Uterus (tissue), 4 donors: ENCODE measurements around the gene TMEM242. TPM values are rescaled to one million over a fixed set of nuclear protein-coding genes. Genes with fewer than 3 reads are reported as not detected.

Experiments used
- DNase-seq, 2 donors: peaks; one replicate each; pipeline ENCODE4 v3.0.0-alpha.2; 2019 to 2020
- H3K27ac ChIP-seq, 2 donors: fragments of 200-600 bp; sonication (generic); 1 replicate in 1 of 2; 2 replicates in 1 of 2; pipeline ENCODE4 v1.5.1; 2016 to 2018
- H3K27me3 ChIP-seq, 2 donors: fragments of 200-600 bp; sonication (generic); one replicate each; pipeline ENCODE4 v1.5.1; 2018 to 2019; ENCODE audit warnings: control low read depth in 1 of 2
- H3K36me3 ChIP-seq, 2 donors: fragments of 200-600 bp; sonication (generic); one replicate each; pipeline ENCODE4 v1.5.1; 2019; ENCODE audit warnings: control low read depth in 1 of 2
- H3K4me1 ChIP-seq, 2 donors: fragments of 200-600 bp; sonication (generic); one replicate each; pipeline ENCODE4 v1.5.1; 2018 to 2019; ENCODE audit warnings: control low read depth in 1 of 2
- H3K4me3 ChIP-seq, 2 donors: fragments of 200-600 bp; sonication (generic); 1 replicate in 1 of 2; 2 replicates in 1 of 2; pipeline ENCODE4 v1.5.1; 2018 to 2019; ENCODE audit warnings: mild to moderate bottlenecking in 1 of 2
- H3K9me3 ChIP-seq, 2 donors: fragments of 200-600 bp; sonication (generic); one replicate each; pipeline ENCODE4 v1.5.1; 2019; ENCODE audit warnings: control low read depth in 1 of 2
- CTCF ChIP-seq, 4 experiments: fragments of 200-600 bp in 2 of 4; fragments of 450-650 bp in 2 of 4; sonication (generic) in 2 of 4; IDR thresholded peaks; one replicate each; pipeline ENCODE4 v1.5.1; 2016 to 2019; ENCODE audit warnings: antibody characterized with exemption in 4 of 4, mild to moderate bottlenecking in 2 of 4, moderate library complexity in 1 of 4
- POLR2A ChIP-seq, 2 donors: fragments of 450-650 bp; IDR thresholded peaks; one replicate each; pipeline ENCODE4 v1.6.1; 2016; ENCODE audit warnings: antibody characterized with exemption in 2 of 2, mild to moderate bottlenecking in 1 of 2, moderate library complexity in 1 of 2
- intact Hi-C: fragments of 100-400 bp; cut with DNase I; formaldehyde crosslinking; loops from one replicate; pipeline ENCODE4 v1.15.1; 2023; ENCODE audit warnings: low total_unique reads
- total RNA-seq, 4 donors: library from RNA; depleted of rRNA in 3 of 4; stranded (reverse); fragments of >200 nt in 3 of 4; gene quantifications; one replicate each; pipeline versions ENCODE4 v1.1.0 to v1.2.4, GENCODE V29; 2014 to 2023
- donor health status: DM: yes; HTN: yes; CAD: no.

Gene TMEM242
- total RNA-seq, 4 donors from 2014 or later: 3.3 to 14.2 (median 11.8) TPM

DNA sequence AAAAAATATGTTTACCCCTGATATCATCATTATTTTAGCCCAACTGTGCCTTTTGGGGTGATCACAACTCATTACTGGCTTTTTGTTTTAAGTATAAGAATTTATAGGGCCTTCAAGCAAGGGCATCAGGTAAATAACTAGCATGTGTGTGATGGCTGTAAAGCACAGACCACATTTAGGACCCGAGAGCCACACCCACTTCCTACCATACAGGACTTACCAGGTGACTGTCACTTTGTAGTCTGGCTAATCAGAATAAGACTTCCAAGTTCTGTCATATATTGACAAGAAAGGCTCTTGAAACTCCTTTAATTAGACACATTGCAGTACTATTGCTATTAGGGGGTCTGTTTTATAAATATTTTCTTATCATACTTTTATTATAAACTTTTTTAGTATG is 31.1 kb downstream of the TMEM242 start:
- intact Hi-C loops: no loop called here
- Histone ChIP-seq H3K4me3 (no peak overlapping the region), H3K27me3 (no peaks in the 10 kb centered on the region), H3K9me3 (no peaks in the 10 kb centered on the region), H3K36me3 (no peaks in the 10 kb centered on the region), H3K27ac (no peak overlapping the region), H3K4me1 (no peaks in the 10 kb centered on the region)
- TF ChIP-seq POLR2A (IDR thresholded peaks at IDR 0.05): no peak
- TF ChIP-seq CTCF (IDR thresholded peaks at IDR 0.05): no peak
- no peak for DNase-seq

DNA sequence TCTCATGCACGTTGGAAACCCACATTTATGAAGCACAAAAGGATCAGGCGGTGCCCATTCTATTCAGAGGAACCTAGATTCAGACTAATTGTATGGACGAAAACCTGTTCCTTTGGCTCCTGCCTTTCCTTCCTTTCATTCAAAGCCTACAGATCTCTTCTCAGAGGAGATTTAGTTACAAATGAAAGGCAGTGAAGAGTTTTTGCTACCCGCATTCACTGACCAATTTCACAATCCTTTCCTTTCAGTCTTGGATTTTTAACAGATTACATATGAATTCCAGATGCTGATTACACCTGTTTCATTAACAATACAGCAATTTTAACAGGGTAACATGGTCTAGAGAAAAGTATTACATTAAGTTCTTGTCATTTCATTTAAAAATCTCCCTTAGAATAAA is 32.0 kb downstream of the TMEM242 start:
- TF ChIP-seq POLR2A (IDR thresholded peaks at IDR 0.05) (no peak), CTCF (IDR thresholded peaks at IDR 0.05) (no peak)
- no peaks in the 10 kb centered on the region for H3K9me3 ChIP-seq
- no peaks in the 10 kb centered on the region for H3K36me3 ChIP-seq
- H3K4me1 ChIP-seq: no peaks in the 10 kb centered on the region
- H3K4me3 ChIP-seq: no peak overlapping the region
- no peak overlapping the region for H3K27ac ChIP-seq
- intact Hi-C loops: no loop called here
- no peaks in the 10 kb centered on the region for H3K27me3 ChIP-seq
- no peak for DNase-seq

GRCh38 chr6:157290797-157291196 is 32.5 kb downstream of the TMEM242 start:
- TF ChIP-seq POLR2A (IDR thresholded peaks at IDR 0.05) (no peak), CTCF (IDR thresholded peaks at IDR 0.05) (no peak)
- no peaks in the 10 kb centered on the region for H3K4me1 ChIP-seq
- no peak overlapping the region for H3K4me3 ChIP-seq
- no peak overlapping the region for H3K27ac ChIP-seq
- no peaks in the 10 kb centered on the region for H3K27me3 ChIP-seq
- H3K36me3 ChIP-seq: no peaks in the 10 kb centered on the region
- intact Hi-C loops: no loop called here
- H3K9me3 ChIP-seq: no peaks in the 10 kb centered on the region
- DNase-seq: no peak

DNA sequence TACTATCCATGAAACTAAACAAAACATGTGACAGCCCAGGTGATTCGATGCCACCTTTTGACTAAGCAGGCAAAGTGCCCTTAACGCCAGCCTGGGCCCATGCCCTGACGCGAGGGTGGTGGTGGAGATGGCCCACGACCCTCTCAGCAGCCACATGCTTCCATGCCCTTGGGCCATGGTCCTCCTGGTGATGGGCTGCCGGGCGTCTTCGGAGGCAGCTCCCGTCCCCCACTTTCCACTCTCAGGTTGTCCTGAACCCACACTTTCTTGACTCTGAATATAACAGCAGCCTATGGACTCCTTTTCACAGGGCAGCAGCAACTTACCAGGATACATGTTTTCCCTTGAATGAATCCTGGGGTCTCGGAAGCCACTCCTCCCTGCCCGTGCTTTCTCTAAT is 33.6 kb downstream of the TMEM242 start:
- Histone ChIP-seq H3K27ac (no peak overlapping the region), H3K4me1 (no peaks in the 10 kb centered on the region), H3K27me3 (no peaks in the 10 kb centered on the region), H3K4me3 (no peak overlapping the region), H3K9me3 (no peaks in the 10 kb centered on the region), H3K36me3 (no peaks in the 10 kb centered on the region)
- intact Hi-C loops: no loop called here
- no peak for DNase-seq
- TF ChIP-seq CTCF (IDR thresholded peaks at IDR 0.05) (no peak), POLR2A (IDR thresholded peaks at IDR 0.05) (no peak)

DNA sequence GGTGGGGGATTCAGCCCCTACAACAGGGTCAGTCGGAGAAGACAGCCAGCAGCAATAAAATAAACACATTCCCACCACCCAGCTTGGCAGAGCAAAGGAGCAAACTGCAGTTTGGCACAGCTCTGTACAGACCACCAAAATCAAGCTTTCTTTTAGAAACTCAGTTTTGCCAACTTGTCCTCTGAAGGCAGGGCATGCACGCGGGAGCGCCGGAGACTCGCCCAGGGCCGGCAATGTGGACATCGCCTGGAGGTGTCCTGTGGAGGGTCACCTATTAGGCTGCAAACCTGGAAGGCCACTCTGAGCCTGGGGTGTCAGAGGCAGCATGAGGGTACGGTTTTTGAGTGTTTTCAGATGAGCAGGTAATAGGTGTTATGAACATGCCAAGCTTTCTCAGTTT is 34.7 kb downstream of the TMEM242 start:
- H3K27ac ChIP-seq: no peak overlapping the region
- intact Hi-C loops: no loop called here
- H3K27me3 ChIP-seq: no peaks in the 10 kb centered on the region
- H3K4me1 ChIP-seq: no peaks in the 10 kb centered on the region
- no peaks in the 10 kb centered on the region for H3K36me3 ChIP-seq
- no peak overlapping the region for H3K4me3 ChIP-seq
- no peaks in the 10 kb centered on the region for H3K9me3 ChIP-seq
- no peak for DNase-seq
- TF ChIP-seq CTCF (IDR thresholded peaks at IDR 0.05): no peak
- TF ChIP-seq POLR2A (IDR thresholded peaks at IDR 0.05): no peak
